CD4-positive, alpha-beta T cell treated with Interleukin-15 for 4 hours (primary cell): Measurements from ENCODE around the gene CYRIA.

Source experiments
- DNase-seq: peaks from one replicate; pipeline ENCODE4 v3.0.0-alpha.2; 2020; ENCODE audit warnings: low spot score

CYRIA gene

DNA sequence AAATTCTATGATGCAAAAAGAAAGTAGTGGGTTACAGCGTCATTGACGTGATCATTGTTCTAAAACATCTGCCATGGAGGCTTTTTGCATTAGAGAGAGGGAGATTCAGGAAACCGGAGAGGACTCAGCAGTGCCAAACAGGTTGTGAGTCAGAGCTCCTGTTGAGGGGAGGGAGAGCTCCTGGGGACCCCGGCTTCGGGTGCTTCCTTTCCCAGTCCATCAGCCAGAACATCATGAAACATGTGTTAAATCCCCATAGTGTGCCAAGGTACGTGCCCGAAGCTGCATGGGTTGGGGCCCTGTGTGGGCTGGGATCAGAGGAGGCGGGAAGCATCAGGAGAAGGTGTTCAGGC is 791 bp upstream of the CYRIA start:
- DNase-seq = no peak

DNA sequence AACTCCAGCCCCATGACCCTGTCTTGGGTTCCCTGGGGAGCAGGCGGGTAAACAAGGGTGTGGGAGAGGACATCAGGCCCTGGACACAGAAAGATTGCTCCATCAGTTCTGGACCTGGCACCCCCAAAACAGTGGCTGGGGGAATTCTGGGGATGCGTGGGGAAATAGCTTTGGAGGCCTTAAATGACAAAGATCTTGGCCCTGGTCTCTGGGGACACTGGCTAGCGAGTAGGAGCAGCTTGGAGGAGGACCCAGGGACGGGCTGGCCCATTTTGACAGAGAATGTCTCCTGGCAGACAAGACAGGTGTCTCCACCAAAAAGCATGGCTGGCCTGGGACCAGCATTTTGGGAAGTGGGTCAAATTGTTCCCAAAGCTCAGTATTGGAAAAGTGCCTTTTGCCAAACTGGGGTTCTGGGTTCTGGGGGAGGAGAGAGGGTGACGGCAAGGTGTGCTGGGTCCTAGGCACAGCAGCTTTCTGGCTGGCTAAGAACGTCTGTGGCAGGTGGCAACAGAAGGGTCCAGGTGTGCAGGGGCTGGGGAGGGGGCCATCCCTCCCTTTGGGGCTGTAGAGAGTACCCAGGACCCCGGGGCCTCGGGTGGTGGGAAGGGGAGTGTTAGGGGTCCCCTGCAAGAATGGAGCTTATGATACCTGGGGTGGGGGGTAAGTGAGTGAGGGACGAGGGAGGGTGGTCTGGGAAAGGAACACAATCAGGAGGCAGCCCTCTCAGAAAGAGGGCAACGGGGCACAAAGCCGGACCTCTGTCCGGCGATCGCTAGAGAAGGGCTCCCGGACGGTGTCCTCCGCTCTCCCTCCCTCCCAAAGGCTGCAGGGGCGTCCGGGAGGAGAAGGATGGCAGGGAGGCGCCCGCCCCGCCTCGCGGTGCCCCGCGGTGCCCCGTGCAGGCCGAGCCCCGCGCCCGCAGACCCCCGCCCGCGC is 556 bp downstream of the CYRIA start:
- no peak for DNase-seq

- peak; percentile 30 for DNase-seq
These were observed 1.4 kb downstream of the CYRIA start for GRCh38 chr2:16664052-16664731.

DNA sequence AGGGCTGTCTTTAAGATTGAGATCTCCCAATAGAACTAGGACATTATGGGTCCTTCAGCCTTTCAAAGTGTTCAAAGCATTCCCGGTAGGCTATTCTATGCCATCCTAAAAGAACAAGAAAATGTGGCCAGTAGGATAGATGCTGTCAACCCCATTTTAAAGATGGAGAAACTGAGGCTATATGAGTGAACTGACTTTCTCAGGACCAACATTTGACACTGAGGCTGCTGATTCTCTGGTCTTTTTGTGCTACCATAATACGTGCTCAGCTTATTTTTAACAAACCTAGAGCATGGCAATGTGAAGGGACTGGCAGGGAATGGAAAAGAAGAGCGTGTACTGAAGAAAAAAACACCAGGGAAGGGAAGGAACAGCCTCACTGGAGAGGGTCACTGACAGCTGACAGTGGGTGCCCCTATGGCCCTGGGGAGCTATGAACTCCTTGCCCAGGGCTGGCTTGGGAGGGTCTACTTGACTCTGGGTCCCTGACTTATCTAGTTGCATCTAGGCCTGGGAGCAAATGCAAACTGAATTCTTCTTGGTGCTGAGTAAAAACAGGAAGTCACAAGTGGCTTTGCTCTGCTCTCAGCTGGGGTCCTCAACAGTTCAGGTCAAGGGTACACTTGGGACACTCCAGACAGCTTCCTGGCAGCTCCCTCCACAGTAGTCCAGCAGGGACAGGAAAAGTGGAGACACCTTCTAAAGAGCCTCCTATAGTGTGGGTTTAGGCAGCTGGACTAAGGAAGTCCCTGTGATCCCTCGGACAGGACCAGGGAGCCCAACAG is 2.3 kb downstream of the CYRIA start:
- DNase-seq = no peak

DNA sequence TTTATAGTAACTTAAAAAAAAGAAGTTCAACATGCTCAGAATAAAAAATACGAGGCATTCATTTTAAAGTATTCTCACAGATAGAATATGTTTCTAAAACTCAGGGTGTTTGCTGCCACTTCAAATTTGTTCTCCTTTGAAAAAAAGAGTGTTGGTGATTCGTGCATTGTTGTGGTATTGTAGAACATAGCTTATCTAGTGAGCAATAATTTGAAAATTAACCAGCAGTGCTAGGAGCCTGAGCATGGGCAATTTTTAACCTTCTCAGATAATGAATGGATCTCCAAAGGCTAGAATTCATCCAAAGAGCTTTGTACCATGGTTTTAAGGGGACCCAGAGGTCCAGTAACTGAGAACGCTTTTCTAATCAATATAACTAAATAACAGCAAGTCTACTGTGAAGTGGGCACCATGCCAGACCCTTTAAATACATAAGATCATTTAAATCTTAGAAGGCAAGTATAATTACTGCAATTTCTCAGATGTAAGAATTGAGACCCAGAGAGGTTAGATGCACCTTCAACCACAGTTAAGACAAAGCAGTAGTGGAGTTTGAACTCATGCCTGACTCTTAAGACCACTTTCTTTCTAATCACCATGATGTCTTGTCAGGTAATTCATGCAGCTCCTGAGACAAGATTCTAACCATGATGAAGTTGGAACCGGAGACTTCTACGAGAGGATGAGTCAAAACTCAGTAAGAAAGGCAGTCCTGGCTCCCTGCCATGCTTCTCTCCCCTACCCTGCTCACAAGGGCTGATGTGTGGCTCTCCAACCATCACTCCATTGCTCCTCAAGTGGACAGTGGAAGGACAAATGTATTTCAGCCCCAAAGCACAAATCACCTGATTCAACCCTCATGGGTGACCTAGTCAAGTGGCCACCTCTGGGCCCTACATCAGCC is 3.4 kb downstream of the CYRIA start:
- DNase-seq = no peak

DNA sequence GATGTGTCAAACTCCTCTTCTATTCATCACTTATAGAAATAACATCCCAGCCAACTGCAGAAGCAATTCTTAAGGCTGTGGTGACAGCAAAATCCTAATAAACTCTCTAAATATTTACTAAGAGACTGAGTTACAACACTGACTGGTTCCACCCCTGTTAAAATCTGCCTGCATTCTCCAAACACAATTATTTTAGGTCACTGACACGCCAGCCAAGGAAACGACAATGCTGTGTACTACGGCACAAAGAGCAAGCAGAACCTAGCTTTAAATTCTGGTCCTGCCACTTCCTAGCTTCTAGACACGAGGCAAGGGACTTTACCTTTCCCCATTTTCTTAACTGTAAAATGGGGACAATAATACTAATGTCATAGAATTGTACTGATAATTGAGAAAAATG is 4.1 kb downstream of the CYRIA start:
- no peak for DNase-seq

DNA sequence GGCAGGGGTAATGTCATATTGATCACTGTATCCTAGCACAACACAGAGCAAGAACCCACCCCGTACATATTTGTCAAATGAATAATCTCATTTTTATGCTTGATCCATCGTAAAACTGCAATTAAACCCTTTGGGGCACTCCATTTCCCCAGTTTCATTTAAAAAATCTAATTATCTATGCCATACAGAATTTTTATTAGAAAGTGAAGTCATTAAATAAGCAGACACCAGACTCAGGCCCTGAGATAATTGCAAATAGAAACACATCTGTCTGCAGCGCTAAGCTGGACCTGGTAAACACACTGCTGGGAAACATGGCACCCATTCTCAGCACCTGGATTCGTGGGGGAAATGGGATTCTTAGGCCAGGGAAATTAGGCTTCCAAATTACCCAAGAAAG is 5.1 kb downstream of the CYRIA start:
- DNase-seq = no peak

DNA sequence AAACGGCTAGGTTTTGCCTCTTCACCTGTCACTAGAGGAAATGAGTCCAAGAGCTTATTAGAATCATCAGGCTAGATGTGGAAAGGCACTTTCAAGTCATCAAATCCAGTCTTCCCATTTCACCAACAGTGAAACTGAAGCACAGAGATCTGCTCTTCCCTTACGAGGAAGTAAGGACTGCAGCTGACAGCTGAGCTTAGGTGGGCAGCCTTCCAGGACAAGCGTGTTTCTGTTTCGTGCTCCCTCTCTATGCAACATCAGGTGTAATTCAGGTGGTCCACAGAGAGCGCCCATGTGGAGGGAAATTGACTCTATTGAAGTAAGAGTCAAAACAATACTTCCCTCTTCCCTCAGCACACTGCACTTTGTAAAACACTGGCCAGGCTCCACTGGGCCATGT is 5.5 kb downstream of the CYRIA start:
- no peak for DNase-seq

DNA sequence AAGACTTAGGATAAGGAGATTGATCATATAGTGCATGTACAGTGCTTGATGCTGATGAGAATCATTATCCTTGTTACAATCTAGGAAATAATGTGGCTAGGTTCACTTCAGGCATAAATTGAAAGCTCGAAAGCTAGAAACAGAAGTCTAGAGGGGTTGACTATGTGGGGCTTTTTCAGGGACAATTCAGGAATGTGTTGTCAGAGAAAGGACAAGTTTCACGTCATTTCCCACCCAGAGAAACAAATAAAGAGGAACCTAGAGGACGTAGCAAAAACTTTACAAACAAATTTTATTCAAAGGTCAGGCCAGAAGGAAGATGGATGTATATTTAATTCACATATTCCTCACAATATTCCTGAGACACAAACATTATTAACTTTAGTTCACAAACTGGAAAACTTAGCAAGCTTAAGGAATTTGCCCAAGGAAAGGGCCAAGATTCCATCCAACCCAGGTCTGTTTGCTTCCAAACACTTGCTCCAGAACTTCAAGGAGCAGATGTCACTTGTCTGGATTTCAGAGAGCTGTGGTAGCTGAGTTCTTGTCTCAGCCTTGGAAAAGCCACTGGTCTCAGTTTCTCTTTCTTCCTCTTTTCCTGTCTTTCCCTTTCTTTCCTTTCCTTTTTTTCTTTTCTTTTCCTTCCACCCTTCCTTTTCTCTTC is 7.4 kb downstream of the CYRIA start:
- DNase-seq = no peak

DNA sequence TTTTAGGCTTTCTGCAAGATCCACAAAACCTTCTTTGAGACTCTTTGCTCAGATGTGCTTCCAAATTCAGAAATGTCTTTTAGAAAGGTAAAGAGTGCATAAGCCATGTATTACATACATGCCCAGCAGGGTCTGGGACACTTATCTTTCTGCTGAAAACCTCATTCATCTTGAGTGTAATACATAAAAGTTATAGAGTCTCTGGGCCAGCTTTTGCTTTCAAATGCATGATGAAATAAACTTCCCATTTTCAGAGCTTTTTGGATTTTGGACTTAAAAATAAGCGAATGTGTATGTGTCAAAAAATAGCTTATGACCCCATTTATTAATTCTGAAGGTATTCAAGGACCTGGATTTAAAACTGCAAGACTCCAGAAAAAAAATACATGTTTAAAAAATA is 8.0 kb downstream of the CYRIA start:
- DNase-seq = no peak

GRCh38 chr2:16656784-16657391 is 8.7 kb downstream of the CYRIA start:
- no peak for DNase-seq

GRCh38 chr2:16655905-16656642 is 9.6 kb downstream of the CYRIA start:
- DNase-seq = no peak

- DNase-seq = no peak
These were observed 10.2 kb downstream of the CYRIA start for GRCh38 chr2:16655445-16655837.

- no peak for DNase-seq
These were observed 10.7 kb downstream of the CYRIA start for GRCh38 chr2:16654833-16655444.

- DNase-seq = no peak
These were observed 11.8 kb downstream of the CYRIA start for GRCh38 chr2:16653799-16654198.

DNA sequence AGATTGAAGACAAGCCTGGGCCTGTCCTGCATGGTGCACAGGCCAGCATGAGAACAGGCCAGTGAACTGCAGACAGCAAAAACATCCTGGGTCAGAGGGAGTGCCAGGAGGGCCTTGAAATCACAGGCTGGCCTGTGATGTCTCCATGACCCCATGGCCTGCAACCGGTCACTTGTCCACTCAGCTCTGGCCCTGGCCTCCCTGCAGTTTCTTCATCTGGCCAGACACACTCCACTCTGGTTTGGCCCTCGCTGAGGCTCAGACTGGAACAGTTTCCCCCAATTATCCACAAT is 12.6 kb downstream of the CYRIA start:
- DNase-seq = no peak

DNA sequence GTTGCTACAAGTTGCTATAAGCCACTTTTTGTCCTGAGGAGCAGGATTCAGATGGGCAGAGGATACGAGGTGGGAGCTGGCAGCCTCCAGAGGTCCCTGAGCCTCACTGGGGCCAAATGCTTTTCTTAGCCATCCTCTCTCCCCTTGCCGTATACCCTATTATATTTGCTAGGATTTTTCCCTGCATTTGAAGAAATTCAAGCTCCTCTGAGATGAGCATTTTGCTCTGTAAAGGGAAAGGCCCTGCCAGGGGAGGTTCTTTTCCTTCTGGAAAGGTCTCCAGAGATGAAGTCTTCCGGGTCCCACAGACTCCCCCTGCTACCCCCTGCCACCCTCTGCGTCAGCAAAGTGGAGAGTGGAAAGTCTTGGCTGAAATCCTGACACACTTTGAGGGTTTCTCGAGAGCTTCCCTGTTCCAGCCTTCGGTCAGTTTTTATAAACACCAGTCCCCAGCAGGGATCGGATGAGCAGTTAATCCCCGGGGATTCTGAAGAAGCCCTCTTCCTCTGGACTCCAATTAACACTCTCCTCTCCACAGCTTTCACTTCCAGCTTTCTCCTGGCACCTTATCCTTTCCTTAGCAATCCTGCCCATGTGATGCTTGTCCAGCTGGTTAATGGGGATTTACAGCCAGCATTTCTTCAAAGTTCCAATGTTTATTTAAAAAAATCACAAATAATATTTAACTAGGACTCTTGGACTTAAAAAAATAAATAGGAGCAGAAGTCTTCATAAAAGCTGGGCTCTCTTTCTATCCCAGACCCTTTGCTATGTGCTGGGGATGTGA is 13.1 kb downstream of the CYRIA start:
- no peak for DNase-seq

GRCh38 chr2:16650287-16651249 is 15.1 kb downstream of the CYRIA start:
- no peak for DNase-seq
